ENCODE data around the gene APOH.
"Not testable (repeated sequence)": the region's sequence is repeated elsewhere in the genome, so short reads cannot be mapped to it uniquely, and the experiment has no call there.

APOH gene, protein sequence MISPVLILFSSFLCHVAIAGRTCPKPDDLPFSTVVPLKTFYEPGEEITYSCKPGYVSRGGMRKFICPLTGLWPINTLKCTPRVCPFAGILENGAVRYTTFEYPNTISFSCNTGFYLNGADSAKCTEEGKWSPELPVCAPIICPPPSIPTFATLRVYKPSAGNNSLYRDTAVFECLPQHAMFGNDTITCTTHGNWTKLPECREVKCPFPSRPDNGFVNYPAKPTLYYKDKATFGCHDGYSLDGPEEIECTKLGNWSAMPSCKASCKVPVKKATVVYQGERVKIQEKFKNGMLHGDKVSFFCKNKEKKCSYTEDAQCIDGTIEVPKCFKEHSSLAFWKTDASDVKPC

DNA sequence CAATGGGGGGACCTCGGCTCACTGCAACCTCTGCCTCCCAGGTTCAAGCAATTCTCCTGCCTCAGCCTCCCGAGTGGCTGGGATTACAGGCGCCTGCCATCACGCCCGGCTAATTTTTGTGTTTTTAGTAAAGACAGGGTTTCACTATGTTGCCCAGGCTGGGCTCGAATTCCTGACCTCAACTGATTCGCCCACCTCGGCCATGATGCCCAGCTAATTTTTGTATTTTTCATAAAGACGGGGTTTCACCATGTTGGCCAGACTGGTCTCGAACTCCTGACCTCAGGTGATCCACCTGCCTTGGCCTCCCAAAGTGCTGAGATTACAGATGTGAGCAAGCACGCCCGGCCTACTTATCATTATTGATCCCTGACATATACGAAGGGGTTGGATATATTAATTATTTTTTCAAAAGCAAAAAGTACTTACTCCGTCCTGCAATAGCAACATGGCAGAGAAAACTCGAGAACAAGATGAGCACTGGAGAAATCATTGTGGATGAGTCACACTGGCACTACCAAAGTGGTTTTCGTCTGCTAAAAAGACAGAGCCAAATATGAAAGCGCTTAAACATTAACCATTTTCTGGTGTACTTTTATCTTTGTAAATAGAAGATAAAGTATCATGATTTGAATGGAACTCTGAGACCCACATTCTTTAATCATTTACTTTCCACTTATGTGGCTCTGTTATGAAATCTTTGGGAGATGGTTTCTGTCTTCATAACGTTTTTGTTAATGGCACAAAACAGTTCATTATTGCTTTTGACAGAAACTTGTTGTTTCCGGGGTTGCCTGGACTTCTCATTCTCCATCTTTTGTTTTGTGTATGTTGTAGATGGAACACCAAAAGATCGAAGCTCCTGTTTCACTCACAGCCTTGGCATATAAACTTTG, at the start of gene APOH:
TSS of gene APOH (minus strand) at position 529 of the 896 bp plus-strand sequence. CDS start at position 493, 36 bp downstream.
- no peak for DNase-seq

DNA sequence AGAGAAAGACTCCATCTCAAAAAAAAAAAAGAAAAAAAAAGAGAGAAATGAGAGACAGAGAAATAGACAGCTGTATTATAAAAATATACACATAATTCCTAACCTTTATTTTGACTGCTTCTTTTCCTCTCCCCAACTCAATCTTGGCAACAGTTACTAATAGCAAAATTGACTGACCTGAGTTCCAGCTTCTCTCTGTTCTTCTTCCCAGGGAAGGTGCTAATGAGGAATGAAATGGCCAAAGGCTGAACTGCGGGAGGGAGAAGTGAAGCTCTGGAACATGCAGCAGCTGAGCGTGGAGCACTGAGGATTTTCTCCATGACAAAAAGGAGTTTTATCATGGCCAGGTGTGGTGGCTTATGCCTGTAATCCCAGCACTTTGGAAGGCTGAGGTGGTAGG, 48.0 kb upstream of the APOH start:
- DNase-seq = no peak

DNA sequence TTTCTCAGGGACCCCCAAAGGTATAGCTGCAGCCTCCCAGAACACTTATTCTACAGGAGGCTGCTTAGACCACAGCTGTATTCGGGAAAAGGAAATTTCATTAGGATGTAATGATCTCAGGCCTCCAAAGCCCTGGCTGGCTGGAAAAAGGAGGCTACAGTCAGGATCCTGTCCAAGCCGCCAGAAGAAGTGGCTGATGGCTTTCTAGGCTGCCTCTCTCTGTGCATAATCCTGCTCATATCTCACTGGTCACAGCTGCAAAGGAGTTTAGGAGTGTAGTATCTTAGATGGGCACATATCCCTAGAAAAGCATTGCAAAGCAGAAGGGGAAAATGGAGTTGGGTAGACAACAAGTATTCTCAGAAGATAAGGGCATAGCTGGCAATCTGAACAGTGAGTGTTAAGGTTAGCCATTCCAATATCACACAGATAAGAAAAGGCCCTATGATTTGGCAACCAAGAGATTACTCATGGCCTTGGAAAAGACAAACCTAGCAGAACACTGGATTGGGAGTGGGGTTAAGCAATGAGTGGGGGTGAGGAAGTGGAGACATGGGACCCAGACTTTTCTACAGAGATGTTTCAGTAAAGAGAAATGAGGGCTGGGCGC, 47.2 kb upstream of the APOH start:
- DNase-seq = no peak

DNA sequence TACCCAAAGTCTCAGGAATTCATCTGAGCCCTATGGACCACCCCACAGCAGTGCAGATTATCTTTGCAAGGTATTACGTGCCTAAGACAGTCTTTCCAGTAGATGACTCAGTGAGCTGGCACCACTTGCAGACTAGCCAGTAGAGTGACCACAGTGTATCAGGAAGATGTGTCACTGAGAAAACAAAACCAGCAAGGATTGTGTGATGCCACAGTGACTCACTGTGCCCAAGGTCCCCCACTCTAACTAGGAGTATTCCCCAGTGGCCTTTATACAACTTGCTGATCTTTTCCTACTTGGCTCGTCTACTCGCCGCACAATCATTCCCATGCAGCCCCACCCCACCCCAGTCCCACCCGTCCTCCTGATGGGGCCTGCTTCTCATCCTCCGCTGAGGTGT, 46.4 kb upstream of the APOH start:
- no peak for DNase-seq

DNA sequence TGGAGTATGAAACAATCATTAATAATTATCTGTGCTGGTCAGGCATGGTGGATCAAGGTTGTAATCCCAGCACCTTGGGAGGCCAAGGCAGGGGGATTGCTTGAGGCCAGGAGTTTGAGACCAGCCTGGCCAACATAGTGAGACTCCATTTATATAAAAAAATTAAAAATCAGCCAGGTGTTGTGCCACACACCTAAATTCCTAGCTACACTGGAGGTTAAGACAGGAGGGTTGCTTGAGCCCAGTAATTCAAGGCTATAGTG, 44.3 kb upstream of the APOH start:
- no peak for DNase-seq

DNA sequence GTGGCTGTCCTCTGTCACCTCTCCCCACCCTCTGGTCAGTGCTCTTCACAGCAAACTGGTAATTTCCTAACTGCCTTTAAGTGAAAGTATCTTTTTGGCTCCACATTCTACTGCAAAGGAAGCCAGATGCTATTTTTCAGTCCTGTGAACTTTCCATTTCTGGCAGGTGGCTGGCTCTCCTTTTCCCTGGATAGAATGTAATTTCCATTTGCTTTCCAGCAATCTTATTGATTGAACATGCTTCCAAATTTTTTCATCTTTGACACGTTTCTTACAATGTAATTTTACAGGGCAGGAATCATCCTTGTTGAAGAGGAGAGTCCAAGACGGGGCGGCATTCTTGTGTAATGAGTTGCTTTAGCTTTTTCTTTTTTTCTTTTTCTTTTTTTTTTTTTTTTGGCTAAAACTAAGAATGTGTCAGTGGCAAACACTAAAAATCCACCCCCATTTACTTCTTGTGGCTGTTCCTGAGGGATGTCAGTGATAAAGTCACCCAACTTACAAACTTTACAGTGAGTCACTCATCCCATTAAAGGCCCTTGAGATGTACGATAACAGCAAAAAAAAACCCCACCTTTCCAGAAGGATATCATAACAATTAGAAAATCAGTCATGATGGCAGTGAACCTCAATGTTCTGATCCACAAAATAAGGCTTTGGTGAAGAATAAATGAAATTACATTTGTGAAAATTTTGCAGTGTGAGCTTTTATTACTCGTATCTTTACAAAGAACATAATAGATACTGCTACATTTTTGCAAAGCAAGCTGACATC, 43.8 kb upstream of the APOH start:
- DNase-seq = no peak

DNA sequence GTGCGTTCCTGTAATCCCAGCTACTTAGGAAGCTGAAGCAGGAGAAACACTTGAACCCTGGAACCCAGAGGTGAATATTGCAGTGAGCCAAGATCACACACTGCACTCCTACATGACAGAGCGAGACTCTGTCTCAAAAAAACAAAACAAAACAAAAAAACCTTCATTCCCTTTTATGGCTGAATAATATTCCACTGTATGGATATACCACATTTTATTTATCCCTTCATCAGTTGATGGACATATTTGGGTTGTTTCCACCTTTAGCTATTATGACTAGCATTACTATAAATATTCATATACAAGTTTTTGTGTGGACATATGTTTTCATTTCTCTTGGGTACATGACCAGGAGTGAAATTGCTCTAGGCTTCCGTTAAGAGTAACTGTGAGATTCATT, 42.3 kb upstream of the APOH start:
- DNase-seq = no peak

DNA sequence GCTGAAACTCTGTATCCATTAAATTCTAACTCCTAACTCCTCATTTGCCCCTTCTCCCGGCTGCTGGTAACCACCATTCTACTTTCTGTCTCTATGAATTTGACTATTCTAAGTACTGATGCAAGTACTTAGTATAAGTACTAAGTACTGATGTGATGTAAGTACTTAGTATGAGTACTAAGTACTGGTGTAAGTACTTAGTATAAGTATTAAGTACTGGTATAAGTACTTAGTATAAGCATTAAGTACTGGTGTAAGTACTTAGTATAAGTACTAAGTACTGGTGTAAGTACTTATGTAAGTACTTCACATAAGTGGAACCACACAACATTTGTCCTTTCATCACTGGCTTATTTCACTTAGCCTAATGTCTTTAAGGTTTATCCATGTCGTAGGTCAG, 40.9 kb upstream of the APOH start:
- no peak for DNase-seq

DNA sequence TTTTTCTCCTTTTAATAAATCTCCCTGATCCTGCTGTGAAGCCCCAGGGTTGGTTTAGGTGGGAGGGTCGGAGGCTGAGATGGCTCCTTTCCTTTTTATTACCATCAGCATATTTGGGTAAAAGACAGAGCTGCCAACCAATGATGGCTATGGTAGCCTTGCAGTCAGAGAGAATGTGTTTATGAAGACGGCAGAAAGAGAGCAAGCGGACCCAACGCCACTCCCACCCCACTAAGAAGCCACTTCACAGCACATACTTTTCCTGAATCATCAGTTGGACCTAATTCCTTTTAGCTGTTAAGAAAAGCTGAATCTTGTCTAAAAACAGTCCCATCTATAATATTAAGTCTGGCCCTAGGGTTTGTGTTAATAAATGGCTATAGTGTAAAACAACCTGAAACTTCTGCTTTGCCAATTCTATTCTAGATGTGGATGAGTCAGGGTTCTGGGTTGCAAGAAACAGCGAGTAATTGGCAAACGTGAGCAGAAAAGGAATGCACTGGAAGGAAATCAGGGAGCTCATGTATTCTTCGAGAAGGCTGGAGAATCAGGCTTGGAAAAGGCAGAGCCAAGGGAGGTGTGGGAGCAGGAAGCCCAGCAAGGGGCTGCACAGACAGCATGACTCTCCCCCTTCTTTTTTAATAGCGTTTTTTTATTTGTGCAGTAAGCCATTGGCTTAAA, 39.2 kb upstream of the APOH start:
- no peak for DNase-seq

DNA sequence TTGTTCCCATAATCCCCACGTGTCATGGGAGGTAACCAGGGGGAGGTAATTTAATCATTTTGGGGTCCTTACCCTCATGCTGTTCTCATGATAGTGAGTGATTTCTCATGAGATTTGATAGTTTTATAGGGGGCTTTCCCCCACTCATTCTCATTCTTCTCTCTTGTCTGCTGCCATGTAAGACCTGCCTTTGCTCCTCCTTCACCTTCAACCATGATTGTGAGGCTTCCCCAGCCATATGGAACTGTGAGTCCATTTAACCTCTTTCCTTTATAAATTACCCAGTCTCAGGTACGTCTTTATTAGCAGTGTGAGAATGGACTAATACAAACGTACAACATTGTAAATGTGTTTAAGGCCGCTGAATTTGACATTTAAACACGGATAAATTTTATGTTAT, 35.5 kb upstream of the APOH start:
- no peak for DNase-seq

DNA sequence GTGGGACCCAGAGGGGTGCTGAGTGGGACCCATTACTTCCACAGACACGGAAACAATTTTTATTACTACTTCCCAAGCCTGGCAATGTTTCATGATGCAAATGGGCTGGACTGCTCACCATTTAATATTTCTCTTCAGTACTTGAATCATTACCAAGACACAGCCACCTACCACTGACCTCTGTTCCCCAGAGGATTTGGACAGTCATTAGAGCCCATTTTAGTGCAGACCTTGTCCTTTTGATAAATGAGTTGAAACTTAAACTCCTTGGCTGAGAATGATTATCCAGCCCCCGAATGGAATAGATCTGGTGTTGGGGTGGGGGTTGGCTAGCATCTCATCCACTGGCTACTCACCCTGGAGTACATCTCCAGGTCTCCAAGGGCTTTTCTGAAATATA, 33.6 kb upstream of the APOH start:
- no peak for DNase-seq

DNA sequence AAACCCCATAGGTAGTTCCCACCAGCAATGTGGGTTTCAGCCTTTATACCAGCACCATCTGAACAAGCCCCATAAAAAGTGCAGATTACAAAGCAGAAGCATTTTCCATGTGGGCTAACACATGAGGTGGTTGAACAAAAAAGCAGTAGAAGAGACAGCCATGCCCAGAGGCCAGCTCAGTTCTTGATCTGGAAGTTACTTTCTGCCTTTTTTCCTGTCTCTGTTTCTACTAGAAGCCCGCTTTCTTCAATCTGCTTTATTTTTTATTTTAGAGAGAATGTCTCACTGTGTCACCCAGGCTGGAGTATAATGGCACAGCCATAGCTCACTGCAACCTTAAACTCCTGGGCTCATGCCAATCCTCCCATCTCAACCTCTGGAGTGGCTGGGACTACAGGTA, 31.5 kb upstream of the APOH start:
- DNase-seq = no peak

DNA sequence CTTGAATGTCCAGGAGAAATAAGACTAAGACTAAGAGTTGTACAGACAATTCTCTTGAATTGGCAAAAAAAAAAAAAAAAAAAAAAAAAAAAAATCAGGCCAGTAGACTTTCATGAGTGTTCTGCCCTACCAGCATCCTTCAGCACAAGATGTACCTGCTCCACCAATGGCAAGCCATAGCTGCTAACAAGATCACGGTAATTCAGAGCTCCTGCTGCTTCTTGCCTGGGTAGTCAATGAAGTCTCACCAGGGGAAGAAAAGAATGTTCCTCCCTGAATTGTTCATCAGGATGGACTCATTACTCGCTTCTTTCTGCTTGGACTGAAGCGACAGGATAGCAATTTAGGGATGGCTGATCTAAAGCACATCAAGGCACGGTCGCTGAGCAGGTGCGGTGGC, 31.1 kb upstream of the APOH start:
- DNase-seq = no peak

DNA sequence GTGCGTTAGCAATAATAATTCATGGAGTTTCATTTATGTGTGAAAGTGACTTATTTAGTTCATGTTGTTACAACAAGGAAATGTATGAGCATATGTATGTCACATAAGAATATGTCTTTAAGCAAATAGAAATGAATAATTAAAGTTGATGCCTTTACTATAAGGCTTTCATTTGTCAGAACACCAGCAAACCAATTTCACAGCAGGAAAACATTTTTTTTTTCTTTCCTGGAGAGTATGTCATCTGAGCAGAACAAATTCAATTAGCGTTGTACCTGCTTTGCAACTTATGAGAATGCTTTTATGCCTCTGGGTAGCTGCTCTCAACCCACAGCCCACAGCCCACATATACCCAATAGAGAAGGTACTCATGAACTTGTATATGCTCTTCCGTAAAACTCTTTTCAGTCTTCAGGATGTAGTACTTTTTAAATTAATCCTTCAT, 26.3 kb upstream of the APOH start:
- no peak for DNase-seq

DNA sequence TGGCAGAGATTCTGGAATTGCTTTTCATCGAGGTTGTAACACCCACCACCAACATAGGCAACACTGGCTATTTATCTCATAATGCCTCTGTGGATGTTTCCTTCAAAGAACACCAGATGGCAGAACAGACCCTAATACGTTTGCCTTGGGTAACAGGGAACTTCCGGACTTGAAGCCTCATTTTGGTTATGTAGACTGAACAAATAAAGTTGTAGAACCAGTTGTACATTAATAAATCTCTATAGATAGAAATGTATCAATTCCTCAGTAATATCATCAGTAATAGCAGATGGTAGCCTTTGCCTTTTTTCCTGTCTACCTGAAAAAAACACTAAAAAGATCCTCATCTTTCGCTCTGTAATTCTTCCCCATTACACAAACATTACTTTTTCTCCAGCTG, 25.9 kb upstream of the APOH start:
- no peak for DNase-seq

DNA sequence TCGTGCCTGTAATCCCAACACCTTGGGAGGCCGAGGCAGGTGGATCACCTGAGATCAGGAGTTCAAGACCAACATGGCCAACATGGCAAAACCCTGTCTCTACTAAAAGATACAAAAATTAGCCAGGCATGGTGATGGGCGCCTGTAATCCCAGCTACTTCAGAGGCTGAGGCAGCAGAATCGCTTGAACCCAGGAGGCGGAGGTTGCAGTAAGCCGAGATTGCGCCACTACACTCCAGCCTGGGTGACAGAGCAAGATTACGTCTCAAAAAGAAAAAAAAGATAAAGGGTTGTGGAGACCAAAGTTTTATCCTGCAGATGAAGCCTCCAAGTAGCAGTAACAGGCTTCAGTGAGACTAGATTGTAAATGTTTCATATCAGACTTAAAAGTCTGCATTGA, 24.2 kb upstream of the APOH start:
- DNase-seq = not testable (repeated sequence)

DNA sequence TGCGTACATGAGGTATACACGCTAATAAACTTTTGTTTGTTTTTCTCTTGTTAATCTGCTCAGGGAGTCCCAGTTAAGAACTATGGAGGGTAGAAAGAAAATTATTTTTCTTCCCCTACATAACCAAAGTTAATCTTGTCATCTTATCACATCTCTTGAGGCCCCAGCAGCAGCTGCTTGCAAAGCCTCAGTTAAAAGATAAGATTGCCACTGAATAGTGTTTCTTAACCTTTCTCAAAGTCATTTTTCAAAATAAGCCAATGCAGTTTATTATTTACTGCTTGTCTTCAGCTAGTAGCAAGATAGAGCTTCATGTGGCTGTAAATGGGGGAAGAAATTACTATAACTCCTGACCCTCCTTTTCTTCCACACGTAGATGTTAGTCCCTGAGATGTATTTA, 21.5 kb upstream of the APOH start:
- no peak for DNase-seq

DNA sequence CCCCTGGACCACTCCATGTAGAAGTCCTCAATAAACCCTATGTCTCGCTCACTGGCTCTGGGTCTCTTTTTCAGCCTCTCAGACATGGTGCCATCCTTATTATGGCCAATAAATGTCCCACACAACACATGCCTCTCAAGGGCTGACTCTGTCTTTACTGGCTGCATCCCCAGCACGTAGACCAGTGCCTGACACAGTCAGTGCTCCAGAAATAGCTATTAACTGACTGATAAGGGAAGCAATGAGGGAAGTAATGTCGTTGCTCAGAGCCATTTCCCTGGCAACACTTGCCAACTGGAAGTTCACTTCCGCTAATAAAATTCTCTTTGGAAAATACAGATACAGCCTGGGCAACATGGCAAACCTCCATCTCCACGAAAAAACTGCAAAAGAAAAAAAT, 19.1 kb upstream of the APOH start:
- no peak for DNase-seq

DNA sequence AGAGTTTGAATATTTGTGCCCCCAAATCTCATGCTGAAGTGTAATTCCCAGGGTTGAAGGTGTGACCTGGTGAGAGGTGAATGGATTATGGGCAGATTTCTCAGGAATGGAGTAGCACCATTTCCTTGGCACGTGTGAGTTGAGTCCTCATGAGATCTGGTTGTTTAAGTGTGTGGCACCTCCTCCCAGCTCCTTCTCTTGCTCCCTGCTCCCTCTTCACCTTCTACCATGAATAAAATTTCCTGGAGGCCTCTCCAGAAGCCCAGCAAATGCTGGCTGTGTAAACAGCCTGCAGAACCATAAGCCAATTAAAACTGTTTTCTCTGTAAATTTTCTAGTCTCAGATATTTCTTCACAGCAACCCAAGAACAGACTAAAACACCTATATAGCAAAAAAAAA, 12.6 kb upstream of the APOH start:
- no peak for DNase-seq

DNA sequence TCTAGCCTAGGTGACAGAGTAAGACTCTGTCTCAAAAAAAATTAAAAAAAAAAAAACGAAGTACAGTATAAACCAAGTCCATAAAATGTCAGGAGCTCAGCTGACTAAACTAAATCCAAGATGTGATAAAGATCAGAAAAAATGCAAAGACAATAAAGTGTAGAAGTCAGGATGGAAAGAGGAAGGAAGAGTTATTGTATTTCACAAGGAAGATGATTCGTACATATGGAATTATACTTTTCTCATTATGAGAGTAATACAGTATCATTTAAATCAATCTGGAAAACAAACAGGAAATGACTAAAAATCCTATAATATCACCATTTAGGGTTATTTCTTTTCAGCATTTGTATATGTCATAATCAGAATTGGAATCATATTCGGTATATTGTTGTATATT, 11.4 kb upstream of the APOH start:
- DNase-seq = no peak

DNA sequence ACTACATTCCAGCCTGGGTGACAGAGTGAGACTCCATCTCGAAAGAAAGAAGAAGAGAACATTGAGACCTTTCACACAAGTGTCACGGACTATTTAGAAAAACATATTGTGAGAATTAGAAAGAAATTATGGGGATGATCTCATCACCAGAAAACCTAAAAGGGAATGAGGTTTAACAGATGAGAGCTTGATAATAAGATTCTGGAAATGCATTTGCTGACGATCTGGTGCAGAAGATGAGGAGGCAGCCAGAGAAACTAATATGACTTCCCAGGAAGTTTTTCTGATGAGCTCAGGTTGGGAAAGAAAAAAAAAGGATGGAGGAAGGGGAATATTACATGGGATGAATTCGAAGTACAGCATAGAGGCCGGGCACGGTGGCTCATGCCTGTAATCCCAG, 10.8 kb upstream of the APOH start:
- DNase-seq = no peak

DNA sequence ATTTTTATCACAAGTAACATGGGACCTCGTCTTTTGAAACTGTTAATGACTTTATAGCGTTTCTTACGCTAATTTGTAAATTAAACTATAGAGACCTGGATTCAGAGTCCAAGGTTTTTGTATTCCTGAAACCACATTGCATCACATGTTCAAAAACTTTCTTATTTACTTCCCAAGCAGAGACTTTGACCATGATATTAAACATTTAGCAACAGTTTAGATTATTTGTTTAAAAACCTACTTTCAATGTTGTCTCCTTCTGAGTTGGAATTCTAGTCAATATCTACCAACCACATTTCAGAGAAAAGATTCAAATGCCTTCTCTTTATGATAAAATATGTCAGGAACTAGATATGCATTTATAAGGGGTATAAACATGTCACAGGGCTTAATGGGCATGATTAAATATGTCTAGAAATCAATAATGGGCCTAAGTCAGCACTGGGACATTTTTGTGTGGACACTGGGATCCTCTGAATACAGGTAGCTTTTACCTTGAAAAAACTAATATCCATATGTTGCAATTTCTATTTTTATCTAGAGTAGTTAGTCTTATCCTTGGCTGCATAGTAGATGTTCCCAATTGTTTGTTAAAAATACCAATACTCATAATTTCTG, 6.3 kb upstream of the APOH start:
- DNase-seq = no peak

Data from SIG-M5 (cell line).